ES-I3 (cell line): ENCODE results near the gene ASCC2.

Source experiments
- H3K36me3 ChIP-seq: 2 replicates; pipeline ENCODE4 v1.6.1; 2013; ENCODE audit warnings: mild to moderate bottlenecking, low read length, control low read depth, moderate library complexity; ENCODE audit not compliant: insufficient read depth
- H3K4me1 ChIP-seq: 2 replicates; pipeline ENCODE4 v1.6.1; 2013; ENCODE audit warnings: mild to moderate bottlenecking, control low read depth, low read length; ENCODE audit not compliant: insufficient read depth
- H3K9ac ChIP-seq: 2 replicates; pipeline ENCODE4 v1.6.1; 2013; ENCODE audit warnings: low read depth, mild to moderate bottlenecking, low read length, moderate library complexity
- H3K9me3 ChIP-seq: 2 replicates; pipeline ENCODE4 v1.6.1; 2013; ENCODE audit warnings: mild to moderate bottlenecking, low read length, moderate library complexity; ENCODE audit not compliant: control insufficient read depth, insufficient read depth

ASCC2 gene, protein sequence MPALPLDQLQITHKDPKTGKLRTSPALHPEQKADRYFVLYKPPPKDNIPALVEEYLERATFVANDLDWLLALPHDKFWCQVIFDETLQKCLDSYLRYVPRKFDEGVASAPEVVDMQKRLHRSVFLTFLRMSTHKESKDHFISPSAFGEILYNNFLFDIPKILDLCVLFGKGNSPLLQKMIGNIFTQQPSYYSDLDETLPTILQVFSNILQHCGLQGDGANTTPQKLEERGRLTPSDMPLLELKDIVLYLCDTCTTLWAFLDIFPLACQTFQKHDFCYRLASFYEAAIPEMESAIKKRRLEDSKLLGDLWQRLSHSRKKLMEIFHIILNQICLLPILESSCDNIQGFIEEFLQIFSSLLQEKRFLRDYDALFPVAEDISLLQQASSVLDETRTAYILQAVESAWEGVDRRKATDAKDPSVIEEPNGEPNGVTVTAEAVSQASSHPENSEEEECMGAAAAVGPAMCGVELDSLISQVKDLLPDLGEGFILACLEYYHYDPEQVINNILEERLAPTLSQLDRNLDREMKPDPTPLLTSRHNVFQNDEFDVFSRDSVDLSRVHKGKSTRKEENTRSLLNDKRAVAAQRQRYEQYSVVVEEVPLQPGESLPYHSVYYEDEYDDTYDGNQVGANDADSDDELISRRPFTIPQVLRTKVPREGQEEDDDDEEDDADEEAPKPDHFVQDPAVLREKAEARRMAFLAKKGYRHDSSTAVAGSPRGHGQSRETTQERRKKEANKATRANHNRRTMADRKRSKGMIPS

DNA sequence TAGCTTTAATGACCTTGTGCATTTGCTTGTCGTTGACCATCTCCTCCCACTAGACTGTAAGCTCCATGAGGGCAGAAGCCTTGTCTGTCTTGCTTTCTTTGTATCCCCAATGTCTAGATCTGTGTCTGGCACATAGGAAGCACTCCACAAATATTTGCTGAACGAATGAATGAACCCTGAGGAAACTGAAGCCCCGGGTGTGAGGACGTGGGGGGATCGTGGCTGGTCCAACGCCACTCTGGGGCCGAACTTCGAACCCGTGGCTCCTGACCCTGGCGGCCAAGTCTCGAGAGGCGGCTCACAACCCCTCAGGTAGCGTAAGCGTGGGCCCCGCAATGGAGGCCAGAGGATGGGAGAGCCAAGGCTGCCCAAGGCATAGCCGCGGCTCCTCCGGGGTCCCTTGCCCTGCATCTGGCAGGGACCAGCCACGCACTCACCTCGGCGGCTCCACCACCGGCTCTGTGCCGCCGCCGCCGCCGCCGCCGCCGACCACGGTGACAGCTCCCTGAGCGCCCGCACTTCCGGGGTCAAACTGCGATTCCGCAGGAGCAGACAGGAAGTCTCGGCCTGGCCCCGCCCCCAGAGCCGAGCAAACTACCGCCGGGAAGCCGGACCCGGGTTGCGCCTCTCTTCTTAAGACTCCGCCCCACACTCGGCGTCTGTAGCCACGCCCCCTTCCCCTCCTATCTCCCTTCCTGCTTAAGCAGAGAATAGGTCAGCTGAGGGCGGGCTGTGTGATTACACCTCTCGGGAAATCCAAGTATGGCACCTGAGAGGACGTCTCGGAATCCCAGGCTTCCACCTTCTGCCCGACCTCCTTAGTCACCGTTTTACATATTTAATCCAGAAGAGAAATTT is at the start of gene ASCC2:
Gene ASCC2, minus strand, starts transcription at position 534 of the 858 bp plus-strand sequence. CDS start 5,949 bp downstream, outside the sequence.
- H3K9ac ChIP-seq: peak within 1 kb of the TSS; percentile 87

DNA sequence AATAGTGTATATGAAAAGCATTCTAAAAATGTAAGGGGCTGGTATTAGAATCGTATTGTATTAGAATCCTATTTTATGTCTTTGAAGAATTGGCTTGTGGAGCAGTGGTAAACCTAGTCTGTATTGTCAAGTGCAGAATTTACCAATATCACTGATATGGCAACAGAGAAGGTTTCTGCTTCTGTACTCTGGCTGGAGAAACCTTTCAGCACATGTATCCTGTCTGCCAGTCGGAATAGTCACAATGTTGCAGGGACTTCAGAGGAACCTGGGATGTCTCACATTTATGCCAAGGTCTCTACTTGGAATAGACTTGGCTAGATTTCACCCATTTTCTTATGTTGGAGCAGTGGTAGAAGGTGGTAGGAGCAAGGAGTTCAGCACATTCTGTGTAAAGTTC is 49.3 kb upstream of the ASCC2 start:
- Histone ChIP-seq H3K9me3 (no peaks in the 10 kb centered on the region), H3K9ac (no peak overlapping the region), H3K36me3 (no peaks in the 10 kb centered on the region), H3K4me1 (peaks cover 8% of the 10 kb centered on the region)

More for the DNA sequence above, at the start of gene ASCC2:
- H3K4me1 ChIP-seq: peaks cover 11% of the 10 kb centered on the region; the same call in 1 of the 2 replicates
- H3K36me3 ChIP-seq: no peaks in the 10 kb centered on the region
- no peaks in the 10 kb centered on the region for H3K9me3 ChIP-seq

DNA sequence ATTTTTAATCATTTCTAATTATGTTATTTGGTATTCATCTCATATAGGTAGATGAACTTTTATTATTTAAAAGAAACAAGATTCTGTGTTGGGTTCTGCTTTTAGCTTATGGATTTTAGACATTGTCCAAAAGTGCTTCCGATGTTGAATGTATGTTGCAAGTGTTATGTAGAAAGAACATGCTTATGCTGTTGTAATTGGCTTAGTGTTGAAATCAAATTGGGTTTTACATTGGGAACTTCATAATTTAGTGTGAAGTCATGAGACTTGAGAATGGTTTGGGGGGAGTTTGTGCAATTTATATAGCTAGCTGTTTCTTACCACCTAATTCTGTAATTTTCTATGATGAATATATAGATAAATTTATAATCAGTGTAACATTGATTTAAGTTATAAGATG is 48.5 kb upstream of the ASCC2 start:
- Histone ChIP-seq H3K9ac (no peak overlapping the region), H3K36me3 (no peaks in the 10 kb centered on the region), H3K4me1 (peaks cover 8% of the 10 kb centered on the region), H3K9me3 (no peaks in the 10 kb centered on the region)

DNA sequence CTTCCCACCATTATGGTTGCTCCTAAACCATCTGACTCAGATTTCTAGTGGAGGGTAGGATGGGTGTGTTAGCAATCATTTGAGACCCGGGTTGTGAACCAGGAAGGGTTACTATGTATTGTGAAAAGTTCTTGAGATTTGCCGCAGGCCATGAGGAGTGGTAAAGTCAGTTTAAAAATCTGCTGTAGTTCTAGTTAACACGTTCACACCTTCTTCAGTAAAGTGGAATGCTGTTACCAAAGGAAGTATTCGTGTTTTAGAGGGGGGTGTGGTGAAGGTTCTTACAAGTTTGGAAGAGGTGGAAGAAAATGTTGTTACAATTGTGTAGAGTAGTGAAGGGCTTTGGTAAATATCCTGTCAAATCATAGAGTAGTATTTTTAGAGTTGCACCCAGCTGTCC is 47.5 kb upstream of the ASCC2 start:
- Histone ChIP-seq H3K36me3 (no peaks in the 10 kb centered on the region), H3K9me3 (no peaks in the 10 kb centered on the region), H3K4me1 (peaks cover 8% of the 10 kb centered on the region), H3K9ac (no peak overlapping the region)

DNA sequence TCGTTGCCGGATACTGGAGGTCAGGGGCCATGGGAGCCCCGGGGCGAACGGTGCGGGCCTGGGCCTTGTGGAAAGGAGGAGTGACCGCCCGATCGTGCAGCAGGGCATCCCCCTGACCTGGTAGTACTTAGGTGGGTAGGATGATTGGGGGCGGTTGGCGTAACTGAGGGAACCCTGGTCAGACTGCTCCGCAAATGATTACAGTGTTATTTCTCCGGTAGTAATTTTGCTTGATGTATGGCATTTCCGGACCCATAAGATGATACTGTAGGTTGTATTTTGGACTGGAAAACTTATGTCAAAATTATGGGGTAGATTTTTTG is 45.7 kb upstream of the ASCC2 start:
- Histone ChIP-seq H3K4me1 (peaks cover 8% of the 10 kb centered on the region), H3K36me3 (no peaks in the 10 kb centered on the region), H3K9ac (peak overlapping the region; percentile 85), H3K9me3 (peaks cover 3% of the 10 kb centered on the region; the same call in 1 of the 2 replicates)

DNA sequence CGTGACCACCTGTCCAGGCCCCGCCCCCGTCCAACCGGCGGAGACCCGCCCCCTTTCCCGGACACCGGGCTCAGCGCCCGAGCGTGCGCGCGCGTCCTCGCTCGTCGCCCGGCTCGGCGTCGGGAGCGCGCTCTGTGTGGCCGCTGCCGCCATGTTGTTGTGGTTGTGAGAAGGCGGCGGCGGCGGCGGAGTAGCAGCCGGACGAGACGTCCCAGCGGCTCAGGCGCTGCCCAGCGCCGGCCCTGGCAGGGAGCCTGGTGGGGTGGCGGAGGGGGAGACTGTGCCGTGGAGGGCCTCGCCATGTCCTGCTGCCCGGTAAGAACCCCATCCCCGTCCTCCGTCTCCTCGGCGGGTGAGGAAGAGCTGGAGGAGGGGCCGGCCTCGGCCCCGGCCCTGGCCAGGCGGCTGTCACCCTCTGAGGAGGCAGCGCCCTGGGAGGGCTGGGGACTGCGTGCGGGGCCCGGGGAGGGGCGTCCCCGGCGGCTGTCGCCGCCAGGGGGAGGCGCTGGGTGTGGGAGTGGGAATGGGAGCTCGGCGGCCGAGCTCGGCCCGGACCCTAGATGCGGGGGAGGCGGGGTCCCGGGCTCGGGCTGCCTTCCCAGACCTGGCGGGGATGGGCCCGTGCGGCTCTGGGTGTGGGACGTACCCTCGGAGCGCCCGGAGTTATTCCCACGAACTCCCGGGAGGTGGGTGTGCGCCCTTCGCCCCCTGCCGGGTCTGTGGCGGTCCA is 45.1 kb upstream of the ASCC2 start, which contains the start of gene MTMR3:
Gene MTMR3, plus strand, starts transcription at position 130 of the 730 bp plus-strand sequence. CDS start 87,886 bp downstream, outside the sequence.
- Histone ChIP-seq H3K9ac (peak within 1 kb of the TSS; percentile 85), H3K4me1 (peaks cover 8% of the 10 kb centered on the region), H3K36me3 (no peaks in the 10 kb centered on the region), H3K9me3 (peaks cover 3% of the 10 kb centered on the region; the same call in 1 of the 2 replicates)

DNA sequence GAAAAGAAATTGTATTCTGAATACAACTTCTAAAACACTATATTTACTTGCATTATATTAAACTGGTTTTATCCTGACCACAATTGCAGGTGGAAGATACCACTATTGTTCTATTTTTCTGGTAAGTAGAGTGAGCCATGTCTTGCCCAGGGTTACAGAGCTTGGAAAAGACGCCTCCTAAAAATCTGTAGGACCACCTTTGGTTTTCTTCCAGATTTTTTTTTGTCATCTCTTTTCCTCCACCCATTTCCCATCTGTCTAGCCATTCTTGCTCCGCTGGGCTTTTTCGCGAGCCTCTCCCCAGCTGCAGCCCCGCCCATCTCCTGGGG is 44.6 kb upstream of the ASCC2 start:
- H3K9me3 ChIP-seq: peaks cover 3% of the 10 kb centered on the region; the same call in 1 of the 2 replicates
- H3K9ac ChIP-seq: no peak overlapping the region; the same call in 1 of the 2 replicates

DNA sequence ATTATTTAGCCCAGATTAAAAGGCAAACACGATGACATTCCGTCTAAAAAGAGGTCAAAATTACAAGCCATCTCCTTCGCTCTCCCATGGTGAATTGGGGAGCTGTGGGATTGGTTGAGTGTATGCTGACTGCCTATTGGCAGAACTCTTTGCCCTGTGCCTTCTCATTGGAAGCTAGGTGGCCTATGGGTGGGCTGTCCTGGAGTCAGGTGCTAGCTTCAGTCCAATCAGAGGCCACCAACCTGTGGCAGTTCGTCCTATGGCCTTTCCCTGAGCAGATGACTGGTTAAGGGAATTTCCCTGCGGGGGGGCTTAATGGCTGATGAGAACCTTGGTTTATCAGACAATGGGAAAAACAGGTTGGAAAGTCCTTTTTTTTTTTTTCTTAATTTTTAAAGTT is 41.7 kb upstream of the ASCC2 start:
- H3K36me3 ChIP-seq: no peaks in the 10 kb centered on the region
- peaks cover under 1% of the 10 kb centered on the region for H3K4me1 ChIP-seq
- no peak overlapping the region for H3K9ac ChIP-seq
- peaks cover 3% of the 10 kb centered on the region; the same call in 1 of the 2 replicates for H3K9me3 ChIP-seq

More for the DNA sequence above, 44.6 kb upstream of the ASCC2 start:
- no peaks in the 10 kb centered on the region for H3K36me3 ChIP-seq
- peaks cover 8% of the 10 kb centered on the region for H3K4me1 ChIP-seq

DNA sequence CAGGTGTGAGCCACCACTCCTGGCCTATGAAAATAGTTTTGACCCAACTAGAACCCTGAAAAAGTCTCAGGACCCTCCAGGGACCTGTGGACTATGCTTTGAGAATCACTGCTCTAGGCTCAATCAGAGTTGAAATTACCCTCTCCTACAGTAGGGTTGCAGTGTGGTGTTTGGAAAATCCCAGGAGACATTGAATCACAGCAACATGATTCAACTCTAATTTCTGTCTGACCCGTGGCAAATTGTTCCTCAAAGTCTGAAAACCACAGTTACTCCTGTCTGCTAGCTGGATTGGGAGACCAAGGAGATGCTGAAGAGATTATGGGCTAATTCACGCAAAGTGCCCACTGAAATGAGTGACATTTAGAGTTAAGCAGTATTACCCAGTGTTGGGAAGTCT is 39.5 kb upstream of the ASCC2 start:
- peaks cover 3% of the 10 kb centered on the region; the same call in 1 of the 2 replicates for H3K9me3 ChIP-seq
- no peaks in the 10 kb centered on the region for H3K36me3 ChIP-seq
- no peaks in the 10 kb centered on the region for H3K4me1 ChIP-seq
- H3K9ac ChIP-seq: no peak overlapping the region

DNA sequence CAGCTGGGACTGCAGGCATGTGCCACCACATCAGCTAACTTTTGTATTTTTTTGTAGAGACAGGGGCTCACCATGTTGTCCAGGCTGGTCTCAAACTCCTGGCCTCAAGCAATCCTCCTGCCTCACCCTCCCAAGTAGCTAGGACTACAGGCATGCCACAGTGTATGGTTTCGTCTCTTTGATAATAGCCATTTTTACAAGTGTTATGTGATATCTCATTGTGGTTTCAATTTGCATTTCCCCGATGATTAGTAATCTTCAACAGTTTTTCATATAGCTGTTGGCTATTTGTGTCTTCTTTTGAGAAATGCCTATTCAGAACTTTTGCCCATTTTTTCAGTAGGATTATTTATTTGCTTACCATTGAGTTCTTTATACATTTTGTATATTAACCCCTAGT is 35.9 kb upstream of the ASCC2 start:
- Histone ChIP-seq H3K36me3 (no peaks in the 10 kb centered on the region), H3K9me3 (no peaks in the 10 kb centered on the region), H3K4me1 (peaks cover 12% of the 10 kb centered on the region; the same call in 1 of the 2 replicates)

DNA sequence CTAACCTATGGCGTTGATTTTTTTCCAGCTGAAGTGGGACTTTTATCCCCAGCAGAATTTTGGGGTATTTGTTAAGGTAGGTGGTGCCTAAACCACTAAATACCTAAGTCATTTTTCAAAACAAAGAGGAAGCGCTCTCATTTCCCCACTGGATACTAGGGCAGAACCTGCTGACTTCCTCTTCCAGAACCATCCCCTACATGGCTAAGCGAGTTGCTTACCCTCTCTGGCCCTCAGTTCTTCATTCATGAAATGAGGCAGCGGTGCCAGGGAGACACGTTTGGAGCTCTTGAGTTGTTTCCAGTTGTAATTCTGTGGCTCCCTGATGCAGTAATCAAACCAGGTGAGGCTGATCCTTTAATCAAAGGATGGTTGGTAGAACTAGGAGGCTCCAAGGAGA is 34.9 kb upstream of the ASCC2 start:
- no peak overlapping the region for H3K9ac ChIP-seq
- no peaks in the 10 kb centered on the region for H3K36me3 ChIP-seq
- no peaks in the 10 kb centered on the region for H3K9me3 ChIP-seq
- peaks cover 12% of the 10 kb centered on the region; the same call in 1 of the 2 replicates for H3K4me1 ChIP-seq

More for the DNA sequence above, 35.9 kb upstream of the ASCC2 start:
- H3K9ac ChIP-seq: no peak overlapping the region

DNA sequence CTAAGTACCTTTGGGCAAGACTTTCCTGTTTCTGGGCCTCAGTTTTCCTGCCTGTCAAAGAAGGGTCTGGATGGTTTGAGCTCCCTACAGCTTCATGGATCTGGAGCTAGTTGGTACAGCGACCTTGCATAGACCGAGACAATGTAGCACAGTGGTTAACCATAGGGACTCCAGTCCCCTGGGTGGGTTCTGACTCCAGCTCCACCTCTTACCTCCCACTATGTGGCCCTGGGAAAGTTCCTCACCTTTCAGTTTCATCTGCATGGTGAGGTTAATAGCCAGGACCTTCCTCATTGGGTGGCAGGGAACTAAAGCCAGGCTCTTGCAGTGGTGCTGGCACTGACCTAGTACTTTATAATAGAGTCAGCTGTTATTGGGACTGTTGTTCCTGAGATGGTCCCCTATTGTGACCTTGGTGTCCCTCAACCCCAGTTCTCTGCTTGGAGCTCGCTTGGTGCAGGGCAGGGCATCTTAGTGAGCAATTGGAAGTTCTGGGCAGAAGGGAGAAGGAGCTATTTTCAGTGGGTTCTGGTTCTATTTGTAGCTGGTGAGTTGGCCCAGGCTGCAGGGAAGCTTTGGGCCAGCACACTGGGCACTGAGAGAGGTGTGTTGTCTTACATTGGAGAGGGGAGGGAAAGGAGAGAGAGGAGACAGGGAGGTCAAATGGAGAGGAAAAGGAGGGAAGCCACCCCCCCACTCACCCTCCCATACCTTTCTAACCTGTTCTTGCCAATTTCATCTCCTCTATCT is 34.2 kb upstream of the ASCC2 start:
- Histone ChIP-seq H3K4me1 (peaks cover 12% of the 10 kb centered on the region; the same call in 1 of the 2 replicates), H3K9me3 (no peaks in the 10 kb centered on the region), H3K9ac (no peak overlapping the region)

DNA sequence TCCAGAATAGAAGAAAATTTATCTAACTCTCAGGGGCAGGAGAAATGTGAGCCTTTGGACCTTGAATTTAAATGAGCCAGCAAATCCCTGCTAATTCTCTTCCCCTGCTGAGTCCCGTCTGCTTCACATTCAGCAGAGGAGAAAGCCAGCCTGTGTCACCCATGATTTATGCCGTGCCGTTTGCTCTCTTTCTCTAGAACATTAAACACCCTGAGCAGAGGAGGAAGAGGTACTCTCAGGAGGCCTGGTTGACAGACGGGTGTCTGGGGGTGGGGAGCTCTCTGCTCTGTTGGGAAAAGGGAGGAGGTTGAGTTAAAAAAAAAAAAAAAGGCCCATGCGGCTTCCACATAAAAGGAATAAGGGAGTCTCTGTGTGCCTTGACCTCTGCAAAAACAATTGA is 33.6 kb upstream of the ASCC2 start:
- Histone ChIP-seq H3K4me1 (peaks cover 12% of the 10 kb centered on the region; the same call in 1 of the 2 replicates), H3K36me3 (no peaks in the 10 kb centered on the region), H3K9ac (no peak overlapping the region), H3K9me3 (no peaks in the 10 kb centered on the region)

More for the DNA sequence above, 34.2 kb upstream of the ASCC2 start:
- H3K36me3 ChIP-seq: no peaks in the 10 kb centered on the region
